ENCODE data around the gene CFD. TPM values are rescaled to one million over a fixed set of nuclear protein-coding genes. Genes with fewer than 3 reads are reported as not detected.
A peak's percentile ranks its signal among the peaks of the same experiment; 100 is the strongest.

CFD gene
- total RNA-seq, 1 experiment from 2014 or later, result 1.9 TPM

DNA sequence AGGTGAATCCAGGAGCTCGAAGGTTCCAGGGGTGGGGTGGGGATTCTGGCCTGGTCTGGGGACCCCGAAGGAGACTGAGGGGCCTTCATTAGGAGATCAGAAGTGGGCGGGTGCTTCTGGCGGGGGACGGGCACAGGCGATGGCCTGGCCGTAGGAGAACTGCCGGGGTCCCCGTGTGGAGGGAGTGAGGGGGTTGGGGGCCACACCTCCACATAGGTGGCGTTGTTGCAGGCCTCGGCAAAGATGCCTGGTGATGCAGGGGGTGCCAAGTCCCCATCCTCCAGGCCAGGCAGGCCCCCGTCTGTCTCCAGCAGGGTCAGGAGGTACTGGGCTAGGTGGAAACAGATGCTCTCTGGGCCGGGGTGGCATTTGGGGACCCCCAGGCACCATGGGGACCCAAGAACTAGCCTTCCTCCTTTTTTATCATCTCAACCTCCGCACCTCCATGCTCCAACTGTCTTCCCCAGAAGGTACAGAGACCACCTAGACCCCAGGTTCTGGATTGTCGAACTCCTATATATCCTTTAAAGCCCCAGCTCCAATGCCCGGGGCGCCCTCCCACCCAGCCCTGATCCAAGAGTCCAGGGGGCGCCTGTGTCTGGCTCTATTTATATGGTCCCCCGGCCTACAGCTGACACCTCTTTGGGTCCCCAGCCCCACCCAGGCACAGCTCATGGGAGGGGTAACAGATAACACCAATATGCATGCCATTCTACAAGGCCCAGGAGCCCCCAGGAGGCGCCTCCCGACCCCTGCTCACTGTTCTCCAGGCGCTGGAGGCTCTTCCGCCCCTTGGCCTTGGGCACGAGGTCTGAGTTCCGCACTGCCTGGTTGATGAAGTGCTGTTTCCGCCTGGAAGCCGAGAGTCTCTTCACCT, 42.0 kb downstream of the CFD start:
- Mint-ChIP-seq H3K27ac (0 out of 7 replicates have a peak overlapping the region, but pooled peaks of 1 of the 3 experiments have one; percentile 66), H3K36me3 (ENCODE audit: insufficient read depth in 1 of 3, low read depth in 3 of 3) (peaks cover 2 to 26% (median 26%) of the 10 kb centered on the region in 3 experiments; a peak in 5 of 7 replicates), H3K4me3 (peak overlapping the region in 1 of 2 experiments; percentile 42; a peak in 1 of 5 replicates), H3K4me1 (peaks cover 0 to 29% of the 10 kb centered on the region in 2 experiments; a peak in 2 of 4 replicates), H3K27me3 (ENCODE audit: low read depth) (no peaks in the 10 kb centered on the region; the same call in 1 of the 2 replicates), H3K9me3 (no peaks in the 10 kb centered on the region)
- H4K5ac ChIP-seq (ENCODE audit: insufficient read length, low read depth, low read length), result no peak overlapping the region
- no peak overlapping the region for H3K4me2 ChIP-seq (ENCODE audit: insufficient read depth, insufficient read length, low read length)
- no peak overlapping the region for H2BK12ac ChIP-seq (ENCODE audit: insufficient read length, low read depth, low read length)
- H3K79me2 ChIP-seq (ENCODE audit: insufficient read depth, low read length), result peaks cover 3% of the 10 kb centered on the region; the same call in 1 of the 2 replicates
- H3K27ac ChIP-seq (ENCODE audit: insufficient read length, low read depth, low read length), result no peak overlapping the region
- H3K18ac ChIP-seq (ENCODE audit: insufficient read length, low read depth, low read length), result no peak overlapping the region
- no peaks in the 10 kb centered on the region for H3K27me3 ChIP-seq (ENCODE audit: insufficient read depth, low read length)
- H3K9me3 ChIP-seq (ENCODE audit: control insufficient read depth, low read depth, low read length), result no peaks in the 10 kb centered on the region
- H4K91ac ChIP-seq (ENCODE audit: insufficient read length, low read depth, low read length), result no peak overlapping the region
- no peaks in the 10 kb centered on the region for H3K23me2 ChIP-seq (ENCODE audit: insufficient read length, low read depth, low read length, poor library complexity, severe bottlenecking)
- DNase-seq, result no peak
- no CpG with 5 or more reads among the region's 27 CpGs for WGBS (ENCODE audit: extremely low coverage, insufficient read length, low lambda C conversion rate)
- no peak overlapping the region for H4K8ac ChIP-seq (replicated peaks; ENCODE audit: insufficient read length, low read depth, low read length)
- H2BK5ac ChIP-seq (ENCODE audit: insufficient read length, low read length), result no peak overlapping the region
- H3K4me1 ChIP-seq (ENCODE audit: insufficient read depth, low read length), result no peaks in the 10 kb centered on the region; the same call in 1 of the 2 replicates
- H3K14ac ChIP-seq (ENCODE audit: insufficient read depth, low read length), result no peak overlapping the region
- TF ChIP-seq, protein P1, sequence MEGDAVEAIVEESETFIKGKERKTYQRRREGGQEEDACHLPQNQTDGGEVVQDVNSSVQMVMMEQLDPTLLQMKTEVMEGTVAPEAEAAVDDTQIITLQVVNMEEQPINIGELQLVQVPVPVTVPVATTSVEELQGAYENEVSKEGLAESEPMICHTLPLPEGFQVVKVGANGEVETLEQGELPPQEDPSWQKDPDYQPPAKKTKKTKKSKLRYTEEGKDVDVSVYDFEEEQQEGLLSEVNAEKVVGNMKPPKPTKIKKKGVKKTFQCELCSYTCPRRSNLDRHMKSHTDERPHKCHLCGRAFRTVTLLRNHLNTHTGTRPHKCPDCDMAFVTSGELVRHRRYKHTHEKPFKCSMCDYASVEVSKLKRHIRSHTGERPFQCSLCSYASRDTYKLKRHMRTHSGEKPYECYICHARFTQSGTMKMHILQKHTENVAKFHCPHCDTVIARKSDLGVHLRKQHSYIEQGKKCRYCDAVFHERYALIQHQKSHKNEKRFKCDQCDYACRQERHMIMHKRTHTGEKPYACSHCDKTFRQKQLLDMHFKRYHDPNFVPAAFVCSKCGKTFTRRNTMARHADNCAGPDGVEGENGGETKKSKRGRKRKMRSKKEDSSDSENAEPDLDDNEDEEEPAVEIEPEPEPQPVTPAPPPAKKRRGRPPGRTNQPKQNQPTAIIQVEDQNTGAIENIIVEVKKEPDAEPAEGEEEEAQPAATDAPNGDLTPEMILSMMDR (conservative IDR thresholded peaks at IDR 0.05), result no peak
- no peak overlapping the region for H2BK15ac ChIP-seq (ENCODE audit: low read depth, low read length)
- no peak overlapping the region for H2BK20ac ChIP-seq (ENCODE audit: low read depth, low read length, poor library complexity, severe bottlenecking)
- H3K79me1 ChIP-seq (ENCODE audit: insufficient read depth, low read depth, low read length, poor library complexity, severe bottlenecking), result peaks cover 6% of the 10 kb centered on the region
- no peak overlapping the region for H2AK5ac ChIP-seq (ENCODE audit: insufficient read length, low read length)
- H2AFZ ChIP-seq (ENCODE audit: low read length), result no peak overlapping the region
- no peak overlapping the region for H3K9ac ChIP-seq (ENCODE audit: extremely low read depth, insufficient read length, low read length)
- no peak overlapping the region for H3K23ac ChIP-seq (ENCODE audit: insufficient read length, low read depth, low read length)
- no peak overlapping the region for H3K56ac ChIP-seq (ENCODE audit: insufficient read length, low read depth, low read length)
- no peak overlapping the region for H3T11ph ChIP-seq (ENCODE audit: low read length)
- H4K20me1 ChIP-seq (ENCODE audit: control insufficient read depth, insufficient read depth, insufficient read length), result no peaks in the 10 kb centered on the region
- no peak overlapping the region for H2BK120ac ChIP-seq (ENCODE audit: low read depth, low read length, poor library complexity, severe bottlenecking)
- H3K4ac ChIP-seq (ENCODE audit: low read depth, low read length), result no peak overlapping the region

Data from H9 (cell line).